ENCODE measurements around the gene SLC9A7.

SLC9A7 gene

GRCh38 chrX:46744009-46744408, 14.9 kb downstream of the SLC9A7 start:
- H3K9me3 Mint-ChIP-seq: peaks cover 18% of the 10 kb centered on the region
- H3K36me3 Mint-ChIP-seq (ENCODE audit: low read depth): no peaks in the 10 kb centered on the region
- H3K27me3 Mint-ChIP-seq (ENCODE audit: low read depth): no peaks in the 10 kb centered on the region
- H3K4me1 Mint-ChIP-seq: no peaks in the 10 kb centered on the region
- TF ChIP-seq CTCF (IDR thresholded peaks at IDR 0.05; ENCODE audit: unreplicated experiment in 3 of 3): no peak
- no peak overlapping the region for H3K4me3 Mint-ChIP-seq
- H3K27ac Mint-ChIP-seq: no peak overlapping the region

GRCh38 chrX:46743046-46743445, 15.9 kb downstream of the SLC9A7 start:
- Mint-ChIP-seq H3K4me1 (no peaks in the 10 kb centered on the region), H3K27me3 (ENCODE audit: low read depth) (no peaks in the 10 kb centered on the region), H3K27ac (no peak overlapping the region), H3K36me3 (ENCODE audit: low read depth) (no peaks in the 10 kb centered on the region), H3K4me3 (no peak overlapping the region), H3K9me3 (peaks cover 21% of the 10 kb centered on the region)
- no peak for TF ChIP-seq CTCF (IDR thresholded peaks at IDR 0.05; ENCODE audit: unreplicated experiment in 3 of 3)

- H3K27ac Mint-ChIP-seq: no peak overlapping the region
Measured at GRCh38 chrX:46739736-46740135, 19.2 kb downstream of the SLC9A7 start.

GRCh38 chrX:46737462-46737861, 21.5 kb downstream of the SLC9A7 start:
- no peak for TF ChIP-seq CTCF (IDR thresholded peaks at IDR 0.05; ENCODE audit: unreplicated experiment in 3 of 3)
- Mint-ChIP-seq H3K4me3 (no peak overlapping the region), H3K9me3 (peaks cover 43% of the 10 kb centered on the region), H3K27ac (no peak overlapping the region), H3K36me3 (ENCODE audit: low read depth) (peaks cover 9% of the 10 kb centered on the region), H3K27me3 (ENCODE audit: low read depth) (no peaks in the 10 kb centered on the region), H3K4me1 (no peaks in the 10 kb centered on the region)

More at GRCh38 chrX:46739736-46740135, 19.2 kb downstream of the SLC9A7 start:
- Mint-ChIP-seq H3K27me3 (ENCODE audit: low read depth) (no peaks in the 10 kb centered on the region), H3K4me3 (no peak overlapping the region), H3K36me3 (ENCODE audit: low read depth) (peaks cover 9% of the 10 kb centered on the region), H3K9me3 (peaks cover 45% of the 10 kb centered on the region), H3K4me1 (no peaks in the 10 kb centered on the region)
- no peak for TF ChIP-seq CTCF (IDR thresholded peaks at IDR 0.05; ENCODE audit: unreplicated experiment in 3 of 3)

- no peaks in the 10 kb centered on the region for H3K27me3 Mint-ChIP-seq (ENCODE audit: low read depth)
- H3K9me3 Mint-ChIP-seq: peaks cover 39% of the 10 kb centered on the region
- TF ChIP-seq CTCF (IDR thresholded peaks at IDR 0.05; ENCODE audit: unreplicated experiment in 3 of 3): no peak
- no peak overlapping the region for H3K27ac Mint-ChIP-seq
- no peaks in the 10 kb centered on the region for H3K4me1 Mint-ChIP-seq
- H3K36me3 Mint-ChIP-seq (ENCODE audit: low read depth): peaks cover 9% of the 10 kb centered on the region
- H3K4me3 Mint-ChIP-seq: no peak overlapping the region
Measured at GRCh38 chrX:46737041-46737440, 21.9 kb downstream of the SLC9A7 start.

- Mint-ChIP-seq H3K4me3 (no peak overlapping the region), H3K4me1 (no peaks in the 10 kb centered on the region), H3K27ac (no peak overlapping the region), H3K9me3 (peaks cover 42% of the 10 kb centered on the region), H3K36me3 (ENCODE audit: low read depth) (peaks cover 9% of the 10 kb centered on the region), H3K27me3 (ENCODE audit: low read depth) (no peaks in the 10 kb centered on the region)
- TF ChIP-seq CTCF (IDR thresholded peaks at IDR 0.05; ENCODE audit: unreplicated experiment in 3 of 3): no peak
Measured at GRCh38 chrX:46735622-46736021, 23.3 kb downstream of the SLC9A7 start.

Measured in nephron (organoid).